ENCODE data around the gene ESR1. TPM values are rescaled to one million over a fixed set of nuclear protein-coding genes. Genes with fewer than 3 reads are reported as not detected.

Gene ESR1
- total RNA-seq, result under 1 TPM; 0.38 to 0.79 TPM

- intact Hi-C loops (cut with micrococcal nuclease), result no loop called here
- TF ChIP-seq, protein P1, sequence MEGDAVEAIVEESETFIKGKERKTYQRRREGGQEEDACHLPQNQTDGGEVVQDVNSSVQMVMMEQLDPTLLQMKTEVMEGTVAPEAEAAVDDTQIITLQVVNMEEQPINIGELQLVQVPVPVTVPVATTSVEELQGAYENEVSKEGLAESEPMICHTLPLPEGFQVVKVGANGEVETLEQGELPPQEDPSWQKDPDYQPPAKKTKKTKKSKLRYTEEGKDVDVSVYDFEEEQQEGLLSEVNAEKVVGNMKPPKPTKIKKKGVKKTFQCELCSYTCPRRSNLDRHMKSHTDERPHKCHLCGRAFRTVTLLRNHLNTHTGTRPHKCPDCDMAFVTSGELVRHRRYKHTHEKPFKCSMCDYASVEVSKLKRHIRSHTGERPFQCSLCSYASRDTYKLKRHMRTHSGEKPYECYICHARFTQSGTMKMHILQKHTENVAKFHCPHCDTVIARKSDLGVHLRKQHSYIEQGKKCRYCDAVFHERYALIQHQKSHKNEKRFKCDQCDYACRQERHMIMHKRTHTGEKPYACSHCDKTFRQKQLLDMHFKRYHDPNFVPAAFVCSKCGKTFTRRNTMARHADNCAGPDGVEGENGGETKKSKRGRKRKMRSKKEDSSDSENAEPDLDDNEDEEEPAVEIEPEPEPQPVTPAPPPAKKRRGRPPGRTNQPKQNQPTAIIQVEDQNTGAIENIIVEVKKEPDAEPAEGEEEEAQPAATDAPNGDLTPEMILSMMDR (IDR thresholded peaks at IDR 0.05), result no peak
- DNase-seq, result peak; percentile 13
- no peaks in the 10 kb centered on the region for H3K9me3 Mint-ChIP-seq
- ChIA-PET CTCF (interaction anchor here (0.8 to 1.4 kb wide), 2 partner anchors 15 to 460 kb away, joined by 3 to 4 read pairs; no protein-coding TSS in a partner anchor), POLR2A (no interaction called here)
- peak; percentile 45 for ATAC-seq
- peaks cover 47% of the 10 kb centered on the region for H3K27me3 Mint-ChIP-seq
- H3K4me1 Mint-ChIP-seq (ENCODE audit: low read depth), result peaks cover 8% of the 10 kb centered on the region
- peak within 1 kb of the TSS; percentile 48 for H3K4me3 Mint-ChIP-seq
- H3K27ac Mint-ChIP-seq, result no peak within 1 kb of the TSS
- no peaks in the 10 kb centered on the region for H3K36me3 Mint-ChIP-seq (ENCODE audit: low read depth)
These were observed at the start of gene ESR1 for GRCh38 chr6:151807513-151808370. TSS of gene ESR1 (plus strand) at chr6:151807682. CDS start at chr6:151807913, 231 bp downstream.

- Mint-ChIP-seq H3K4me1 (ENCODE audit: low read depth) (peaks cover 30% of the 10 kb centered on the region), H3K27me3 (peaks cover 4% of the 10 kb centered on the region), H3K9me3 (no peaks in the 10 kb centered on the region), H3K27ac (no peak overlapping the region), H3K36me3 (ENCODE audit: low read depth) (no peaks in the 10 kb centered on the region), H3K4me3 (no peak overlapping the region)
- intact Hi-C loops (cut with micrococcal nuclease), result loop anchor here (5.0 kb wide), 2 partner anchors 83 to 362 kb away; no protein-coding TSS in a partner anchor
- ATAC-seq, result no peak
- DNase-seq, result no peak
- CTCF ChIA-PET, result interaction anchor here (2.3 kb wide), 1 partner anchor 70 kb away, joined by 5 read pairs; no protein-coding TSS in a partner anchor
- TF ChIP-seq, protein P1 (IDR thresholded peaks at IDR 0.05), result no peak
- POLR2A ChIA-PET, result interaction anchor here (0.6 kb wide), 1 partner anchor 386 kb away, joined by 3 read pairs; no protein-coding TSS in a partner anchor
These were observed 47.0 kb upstream of the ESR1 start for GRCh38 chr6:151760486-151760885.

GRCh38 chr6:151761851-151762250 is 45.6 kb upstream of the ESR1 start:
- TF ChIP-seq, protein P1 (IDR thresholded peaks at IDR 0.05), result no peak
- Mint-ChIP-seq H3K27me3 (peaks cover 4% of the 10 kb centered on the region), H3K9me3 (no peaks in the 10 kb centered on the region), H3K36me3 (ENCODE audit: low read depth) (no peaks in the 10 kb centered on the region), H3K27ac (no peak overlapping the region), H3K4me3 (no peak overlapping the region), H3K4me1 (ENCODE audit: low read depth) (peaks cover 27% of the 10 kb centered on the region)
- intact Hi-C loops (cut with micrococcal nuclease), result loop anchor here (5.0 kb wide), 2 partner anchors 85 to 360 kb away; no protein-coding TSS in a partner anchor
- ATAC-seq, result no peak
- CTCF ChIA-PET, result interaction anchor here (1.0 to 2.3 kb wide), 4 partner anchors 57 to 509 kb away, joined by 4 to 5 read pairs (median 4); no protein-coding TSS in a partner anchor
- POLR2A ChIA-PET, result interaction anchor here (0.6 kb wide), 1 partner anchor 967 kb away, joined by 5 read pairs; no protein-coding TSS in a partner anchor
- no peak for DNase-seq

- peaks cover 18% of the 10 kb centered on the region for H3K4me1 Mint-ChIP-seq (ENCODE audit: low read depth)
- no peaks in the 10 kb centered on the region for H3K36me3 Mint-ChIP-seq (ENCODE audit: low read depth)
- H3K9me3 Mint-ChIP-seq, result no peaks in the 10 kb centered on the region
- DNase-seq (no peak), ATAC-seq (no peak)
- intact Hi-C loops (cut with micrococcal nuclease), result loop anchor here (5.0 kb wide), 2 partner anchors 86 to 359 kb away; no protein-coding TSS in a partner anchor
- CTCF ChIA-PET, result interaction anchor here (0.7 to 2.3 kb wide), 4 partner anchors 72 to 520 kb away, joined by 3 to 5 read pairs (median 4); no protein-coding TSS in a partner anchor
- H3K27ac Mint-ChIP-seq, result no peak overlapping the region
- no peak overlapping the region for H3K4me3 Mint-ChIP-seq
- TF ChIP-seq, protein P1 (IDR thresholded peaks at IDR 0.05), result no peak
- peaks cover 4% of the 10 kb centered on the region for H3K27me3 Mint-ChIP-seq
- POLR2A ChIA-PET, result no interaction called here
These were observed 44.7 kb upstream of the ESR1 start for GRCh38 chr6:151762817-151763216.
